ENCODE measurements around the gene BCAS1.

GRCh38 chr20:54113566-54113965 is 43.2 kb upstream of the BCAS1 start:
- TF ChIP-seq CTCF (IDR thresholded peaks at IDR 0.05; ENCODE audit: insufficient read depth, low read length) (no peak), POLR2AphosphoS5 (IDR thresholded peaks at IDR 0.05; ENCODE audit: low read depth) (no peak), REST (IDR thresholded peaks at IDR 0.05; ENCODE audit: insufficient replicate concordance, low read depth) (no peak), GABPA (IDR thresholded peaks at IDR 0.05; ENCODE audit: low read depth) (no peak), SPI1 (IDR thresholded peaks at IDR 0.05; ENCODE audit: borderline replicate concordance, low read depth) (no peak)
